ENCODE results near the gene TPPP2. TPM values are rescaled to one million over a fixed set of nuclear protein-coding genes. Genes with fewer than 3 reads are reported as not detected.
"Not testable (repeated sequence)": the region's sequence is repeated elsewhere in the genome, so short reads cannot be mapped to it uniquely, and the experiment has no call there.

Gene TPPP2
- polyA plus RNA-seq, 1 donor from 2014 or later = not detected

DNA sequence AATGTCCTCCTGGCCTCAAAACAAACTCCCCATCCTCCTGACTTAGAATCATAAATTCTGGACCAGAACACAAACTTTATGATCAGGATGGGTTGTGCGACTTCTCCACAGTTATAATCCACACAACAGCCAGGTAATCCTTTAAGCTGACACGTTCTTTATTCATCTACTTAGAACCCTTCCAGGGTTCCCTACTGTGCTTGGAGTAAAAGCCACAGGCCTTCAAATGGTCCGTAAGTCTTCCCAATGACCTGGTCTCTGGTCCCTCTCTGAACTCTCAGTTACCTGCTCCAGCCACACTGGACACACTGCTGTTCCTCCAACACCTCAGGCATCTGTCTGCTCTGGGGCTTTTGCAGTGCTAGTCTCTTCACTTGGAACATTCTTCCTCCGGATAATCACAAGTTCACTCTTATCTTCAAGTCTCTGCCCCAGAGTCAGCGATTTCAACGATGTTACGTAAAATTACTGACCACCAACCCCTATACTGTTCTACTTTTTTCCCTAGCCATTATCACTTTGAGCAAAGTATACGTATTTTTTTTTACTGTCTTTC lies 10.4 kb downstream of the TPPP2 start:
- no peak overlapping the region for H3K4me3 ChIP-seq (ENCODE audit: low read length)
- no peak overlapping the region for H3K4me2 ChIP-seq (ENCODE audit: low read length)
- no peaks in the 10 kb centered on the region for H3K79me2 ChIP-seq (replicated peaks; ENCODE audit: insufficient read depth, low read length)
- H2AFZ ChIP-seq (ENCODE audit: low read depth, low read length) = no peak overlapping the region
- H4K20me1 ChIP-seq (ENCODE audit: insufficient read depth) = no peaks in the 10 kb centered on the region
- no peaks in the 10 kb centered on the region for H3K27me3 ChIP-seq (ENCODE audit: insufficient read depth, low read depth, low read length)
- no peak overlapping the region for H3K27ac ChIP-seq (ENCODE audit: low read length)
- H3K9me3 ChIP-seq (ENCODE audit: low read length) = no peaks in the 10 kb centered on the region
- no peaks in the 10 kb centered on the region for H3F3A ChIP-seq (ENCODE audit: insufficient read depth, low read length, poor library complexity, severe bottlenecking)
- no peak overlapping the region for H3K9ac ChIP-seq (ENCODE audit: low read length)
- TF ChIP-seq EZH2 (IDR thresholded peaks at IDR 0.05; ENCODE audit: borderline replicate concordance, insufficient read depth, low read length, poor library complexity, severe bottlenecking) (no peak), CTCF (IDR thresholded peaks at IDR 0.05; ENCODE audit: poor library complexity, severe bottlenecking) (peak; percentile 18), SMC3 (conservative IDR thresholded peaks at IDR 0.05; ENCODE audit: poor library complexity) (peak; percentile 6)
- H3K9me2 ChIP-seq (ENCODE audit: insufficient read depth, low read length) = no peaks in the 10 kb centered on the region
- H3K36me3 ChIP-seq (ENCODE audit: insufficient read depth, low read length) = no peaks in the 10 kb centered on the region

GRCh38 chr14:21040941-21041340 lies 10.9 kb downstream of the TPPP2 start:
- not testable (repeated sequence) for H3K9me3 ChIP-seq (ENCODE audit: low read length); H3K4me3 ChIP-seq (ENCODE audit: low read length); H4K20me1 ChIP-seq (ENCODE audit: insufficient read depth); H3K4me2 ChIP-seq (ENCODE audit: low read length); H2AFZ ChIP-seq (ENCODE audit: low read depth, low read length); H3K36me3 ChIP-seq (ENCODE audit: insufficient read depth, low read length); H3F3A ChIP-seq (ENCODE audit: insufficient read depth, low read length, poor library complexity, severe bottlenecking); H3K79me2 ChIP-seq (replicated peaks; ENCODE audit: insufficient read depth, low read length); H3K9ac ChIP-seq (ENCODE audit: low read length); H3K27me3 ChIP-seq (ENCODE audit: insufficient read depth, low read depth, low read length); H3K27ac ChIP-seq (ENCODE audit: low read length); H3K9me2 ChIP-seq (ENCODE audit: insufficient read depth, low read length)

- Histone ChIP-seq H3K4me3 (ENCODE audit: low read length) (no peak within 1 kb of the TSS), H3K9ac (ENCODE audit: low read length) (no peak within 1 kb of the TSS), H3K27ac (ENCODE audit: low read length) (no peak within 1 kb of the TSS), H3K9me3 (ENCODE audit: low read length) (no peaks in the 10 kb centered on the region), H3K9me2 (ENCODE audit: insufficient read depth, low read length) (no peaks in the 10 kb centered on the region), H3F3A (ENCODE audit: insufficient read depth, low read length, poor library complexity, severe bottlenecking) (no peaks in the 10 kb centered on the region), H4K20me1 (ENCODE audit: insufficient read depth) (no peaks in the 10 kb centered on the region), H2AFZ (ENCODE audit: low read depth, low read length) (no peak within 1 kb of the TSS), H3K36me3 (ENCODE audit: insufficient read depth, low read length) (no peaks in the 10 kb centered on the region), H3K27me3 (ENCODE audit: insufficient read depth, low read depth, low read length) (no peaks in the 10 kb centered on the region), H3K79me2 (replicated peaks; ENCODE audit: insufficient read depth, low read length) (no peaks in the 10 kb centered on the region), H3K4me2 (ENCODE audit: low read length) (no peak within 1 kb of the TSS)
- no peak for TF ChIP-seq EZH2 (IDR thresholded peaks at IDR 0.05; ENCODE audit: borderline replicate concordance, insufficient read depth, low read length, poor library complexity, severe bottlenecking)
- no peak for TF ChIP-seq RAD21 (conservative IDR thresholded peaks at IDR 0.05)
- no peak for TF ChIP-seq POLR2AphosphoS5 (IDR thresholded peaks at IDR 0.05)
- TF ChIP-seq SMC3 (conservative IDR thresholded peaks at IDR 0.05; ENCODE audit: poor library complexity) = no peak
- no peak for TF ChIP-seq MXI1 (conservative IDR thresholded peaks at IDR 0.05; ENCODE audit: poor library complexity, severe bottlenecking)
Observed at GRCh38 chr14:21041676-21042433, 11.8 kb downstream of the TPPP2 start, which contains the start of gene RNASE7. Gene RNASE7, plus strand, starts transcription at chr14:21042362. Its CDS starts 631 bp downstream, at chr14:21042993.

Data from neural cell (in vitro differentiated cells).